Upper lobe of right lung (tissue), 1 donor: ENCODE results near the gene GZF1. TPM values are rescaled to one million over a fixed set of nuclear protein-coding genes. Genes with fewer than 3 reads are reported as not detected.

Experiments
- total RNA-seq: library from RNA; stranded (reverse); fragmentation: NEBNext Ultra II Directional; extraction: Animal tissue kit (Norgen Biotek cat#: 25700); gene quantifications from one replicate; pipeline ENCODE4 v1.2.1, GENCODE V29; 2021
- donor health status: DM: no; HTN: yes; CAD: no; lungs with severe emphysema.

The GZF1 gene
- total RNA-seq, 1 donor from 2014 or later: 12.5 TPM

Other genes with a start within 250 kb of the GZF1 start
- gene NXT1, start 11.4 kb upstream of the GZF1 start, total RNA-seq: 16.2 TPM
- gene NAPB, start 59.3 kb downstream of the GZF1 start, total RNA-seq: 10.8 TPM
- gene CSTL1, start 77.5 kb downstream of the GZF1 start, total RNA-seq: not detected
- gene CST11, start 90.7 kb downstream of the GZF1 start, total RNA-seq: not detected
- not detected for gene CST8, start 128.9 kb downstream of the GZF1 start, total RNA-seq
- gene CST9L, start 206.3 kb downstream of the GZF1 start, total RNA-seq: not detected
- not detected for gene CST9, start 243.7 kb downstream of the GZF1 start, total RNA-seq